ENCODE results near the gene MPP2.
"Not testable (repeated sequence)": the region's sequence is repeated elsewhere in the genome, so short reads cannot be mapped to it uniquely, and the experiment has no call there.

The MPP2 gene

DNA sequence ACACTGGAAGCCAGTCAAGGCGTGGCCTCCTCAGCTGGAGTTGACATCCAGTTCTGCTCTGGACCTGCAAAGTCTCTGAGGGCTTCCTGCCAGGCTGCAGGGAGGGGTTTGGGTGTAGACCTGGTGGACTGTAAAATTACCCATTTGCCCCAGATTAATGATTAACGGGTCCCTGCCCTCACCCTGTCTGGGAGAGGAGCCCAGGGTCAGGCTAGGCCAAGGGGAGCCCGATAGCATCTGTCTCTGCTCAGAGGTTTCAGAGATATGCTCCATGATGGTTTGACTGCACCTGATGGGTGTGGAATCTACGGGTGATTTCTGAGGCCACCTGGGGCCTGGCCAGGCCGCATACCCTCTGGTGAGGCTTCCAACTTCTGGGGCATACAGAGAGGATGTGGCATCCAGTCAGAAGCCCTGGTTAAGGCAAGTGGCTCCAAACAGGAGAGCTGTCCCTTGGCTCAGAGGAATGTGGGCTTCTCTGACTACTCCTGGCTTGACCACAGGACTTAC is 23.8 kb upstream of the MPP2 start:
- no peak for DNase-seq (ENCODE audit: low read depth in 2 of 2)

GRCh38 chr17:43928609-43929008 is 21.3 kb upstream of the MPP2 start:
- DNase-seq (ENCODE audit: low read depth in 2 of 2): no peak

DNA sequence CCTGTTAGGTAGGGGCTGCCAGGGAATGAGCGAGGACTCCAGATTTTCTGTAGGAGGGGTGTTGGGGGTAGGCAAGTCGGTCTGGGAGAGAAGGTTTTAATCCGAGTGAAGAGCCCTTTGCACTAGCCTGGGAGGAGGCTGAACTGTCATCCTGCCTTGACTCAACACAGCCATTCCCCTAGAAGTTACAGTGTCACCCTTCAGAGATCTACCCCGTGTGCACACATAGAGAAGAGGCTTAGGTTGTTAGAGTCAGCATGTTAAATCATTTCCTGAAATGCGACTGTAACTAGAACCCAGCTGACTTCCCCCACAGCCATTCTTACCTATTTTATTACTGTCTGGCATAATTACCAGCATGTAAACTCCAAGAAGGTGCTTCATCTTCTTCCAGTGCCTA is 20.6 kb upstream of the MPP2 start:
- not testable (repeated sequence) for DNase-seq (ENCODE audit: low read depth in 2 of 2)

- DNase-seq (ENCODE audit: low read depth in 2 of 2): no peak
Measured at GRCh38 chr17:43927060-43927864, 19.9 kb upstream of the MPP2 start.

- no peak for DNase-seq (ENCODE audit: low read depth in 2 of 2)
Measured at GRCh38 chr17:43924558-43924957, 17.2 kb upstream of the MPP2 start.

DNA sequence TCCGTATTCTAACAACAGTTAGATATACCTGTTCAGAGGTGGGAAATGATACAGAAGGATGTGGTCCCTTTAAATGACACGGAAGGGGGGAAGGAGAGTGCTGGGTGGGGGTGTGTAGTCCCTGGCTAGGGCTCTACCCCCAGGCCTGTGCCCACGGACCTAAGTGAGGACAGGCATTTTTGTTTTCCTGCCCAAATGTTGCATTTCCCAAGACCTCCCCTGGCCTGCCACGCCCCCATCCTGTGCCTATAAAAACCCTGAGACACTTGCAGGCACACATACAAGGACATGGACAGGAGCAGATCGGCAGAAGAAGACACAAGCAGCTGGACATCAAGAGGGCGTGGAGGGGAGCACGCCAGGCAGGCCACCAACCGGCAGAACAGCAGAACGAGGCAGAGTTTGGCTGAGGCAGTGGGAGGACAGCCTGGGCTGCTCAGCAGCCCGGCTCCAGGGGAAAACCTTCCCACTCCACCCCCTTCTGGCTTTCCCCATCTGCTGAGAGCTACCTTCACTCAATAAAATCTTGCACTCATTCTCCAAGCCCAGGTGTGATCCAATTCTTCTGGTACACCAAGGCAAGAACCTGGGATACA is 13.3 kb upstream of the MPP2 start:
- DNase-seq (ENCODE audit: low read depth in 2 of 2): no peak

GRCh38 chr17:43918026-43918389 is 10.7 kb upstream of the MPP2 start:
- no peak for DNase-seq (ENCODE audit: low read depth in 2 of 2)

DNA sequence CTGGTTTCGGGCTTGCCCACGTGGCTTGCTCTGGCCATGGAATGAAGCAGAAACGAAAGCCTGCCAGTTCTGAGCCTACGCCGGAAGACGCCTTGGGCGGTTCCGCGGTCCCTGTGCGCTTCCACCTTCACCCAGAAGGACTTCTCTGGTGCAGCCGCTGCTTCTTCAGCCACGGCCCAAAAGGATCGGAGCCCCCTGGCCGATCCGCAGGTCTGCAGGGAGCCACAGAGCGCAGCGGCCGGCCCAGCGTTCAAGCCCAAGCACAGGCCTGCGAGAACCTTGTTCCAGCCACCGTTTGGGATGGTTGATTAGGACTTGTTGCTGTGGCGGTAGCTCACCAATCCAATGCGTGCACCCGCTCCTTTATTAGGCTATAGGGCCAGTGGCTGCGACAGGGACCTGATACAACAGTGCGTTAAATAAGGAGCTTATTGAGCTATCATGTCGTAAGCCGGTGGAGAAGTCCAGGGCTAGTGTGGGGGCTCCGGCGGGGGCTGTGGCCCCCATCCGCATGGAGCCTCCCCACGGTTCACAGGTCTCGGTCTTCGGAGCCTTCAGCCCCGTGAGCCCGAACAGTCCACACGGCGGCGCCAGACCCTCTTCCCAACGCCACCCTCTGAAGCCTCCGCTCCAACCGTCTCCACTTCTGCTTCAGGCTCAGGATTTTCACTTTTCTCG is 10.2 kb upstream of the MPP2 start:
- peak; percentile 21 to 41 for DNase-seq (ENCODE audit: low read depth in 2 of 2)

DNA sequence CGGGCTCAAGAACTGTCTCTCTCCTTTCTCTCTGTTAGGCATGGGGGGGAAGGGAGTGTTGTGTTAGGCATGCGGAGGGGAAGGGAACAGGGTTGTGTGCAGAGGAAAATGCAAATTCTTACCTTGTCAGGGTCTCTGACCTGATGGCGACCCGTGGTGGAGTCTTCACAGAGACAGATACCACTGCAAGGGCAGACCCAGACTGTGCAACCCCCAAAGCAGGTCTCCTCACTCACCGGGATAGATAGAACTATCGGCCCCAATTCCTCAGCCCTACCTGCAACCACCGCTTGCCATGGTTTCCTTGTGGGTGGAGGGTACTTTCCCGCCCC is 9.6 kb upstream of the MPP2 start:
- no peak for DNase-seq (ENCODE audit: low read depth in 2 of 2)

GRCh38 chr17:43916385-43916784 is 9.0 kb upstream of the MPP2 start:
- no peak for DNase-seq (ENCODE audit: low read depth in 2 of 2)

GRCh38 chr17:43915559-43915958 is 8.2 kb upstream of the MPP2 start:
- no peak for DNase-seq (ENCODE audit: low read depth in 2 of 2)

DNA sequence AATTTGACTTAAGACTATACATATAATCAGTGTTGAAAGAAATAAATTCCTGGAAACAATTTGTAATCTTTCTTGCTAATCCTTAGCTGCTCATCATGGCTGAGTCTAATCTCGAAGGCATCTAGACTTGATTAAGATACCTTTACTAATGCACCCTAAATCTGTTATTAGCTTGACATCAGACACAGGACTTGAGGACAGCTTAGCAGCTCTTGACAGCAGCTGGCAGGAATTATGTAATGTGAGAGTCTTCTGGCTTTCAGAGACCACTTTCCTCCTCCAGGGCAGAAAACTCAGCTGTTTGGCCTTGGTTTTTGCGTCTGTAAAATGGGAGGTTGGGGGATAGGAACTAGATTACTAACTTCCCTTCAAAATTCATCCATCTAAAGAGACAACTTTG is 7.1 kb upstream of the MPP2 start:
- DNase-seq (ENCODE audit: low read depth in 2 of 2): no peak

DNA sequence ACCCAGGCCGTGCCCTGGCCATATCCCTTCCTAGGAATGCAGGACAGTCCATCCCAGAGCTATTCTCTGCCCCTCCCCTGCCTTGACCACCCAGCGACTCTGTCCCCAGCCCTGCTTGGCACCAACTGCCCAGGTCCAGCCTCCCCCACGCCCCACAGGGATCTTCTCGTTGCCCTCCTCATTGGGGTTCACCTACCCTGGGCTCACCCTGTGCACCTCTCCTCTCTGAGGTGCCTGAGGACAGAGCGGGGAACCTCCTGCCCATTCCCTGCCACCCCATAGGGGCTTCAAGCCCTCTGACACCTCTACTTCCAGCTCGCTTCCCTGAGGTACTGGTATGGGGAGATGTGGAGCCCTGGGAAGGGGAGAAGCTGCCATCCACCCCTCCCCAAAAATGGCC is 6.2 kb upstream of the MPP2 start:
- no peak for DNase-seq (ENCODE audit: low read depth in 2 of 2)

DNA sequence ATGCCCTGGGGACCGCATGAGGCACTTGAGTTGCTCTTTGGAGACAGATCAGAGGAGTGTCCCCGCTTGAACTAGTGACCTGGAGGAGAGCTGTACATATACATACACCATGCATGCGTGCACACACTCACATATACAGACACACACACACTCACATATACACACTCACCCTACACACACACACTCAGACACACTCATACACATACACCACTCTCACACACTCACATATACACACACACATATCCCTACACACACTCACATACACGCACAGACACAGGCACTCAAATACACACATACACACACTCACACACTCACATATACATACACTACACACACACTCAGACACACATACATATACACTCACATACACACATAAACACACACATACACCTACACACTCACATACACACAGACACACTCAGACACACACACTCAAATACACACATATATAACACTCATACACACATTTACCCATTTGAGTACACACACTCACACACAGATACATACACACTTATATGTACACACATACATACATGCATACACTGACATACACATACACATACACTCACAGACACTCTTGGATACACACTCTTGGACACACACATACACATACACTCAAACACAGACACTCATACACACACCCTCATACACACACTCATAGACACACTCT is 5.4 kb upstream of the MPP2 start:
- no peak for DNase-seq (ENCODE audit: low read depth in 2 of 2)

- no peak for DNase-seq (ENCODE audit: low read depth in 2 of 2)
Measured at GRCh38 chr17:43911904-43912303, 4.6 kb upstream of the MPP2 start.

- no peak for DNase-seq (ENCODE audit: low read depth in 2 of 2)
Measured at GRCh38 chr17:43909537-43910231, 2.3 kb upstream of the MPP2 start.

DNA sequence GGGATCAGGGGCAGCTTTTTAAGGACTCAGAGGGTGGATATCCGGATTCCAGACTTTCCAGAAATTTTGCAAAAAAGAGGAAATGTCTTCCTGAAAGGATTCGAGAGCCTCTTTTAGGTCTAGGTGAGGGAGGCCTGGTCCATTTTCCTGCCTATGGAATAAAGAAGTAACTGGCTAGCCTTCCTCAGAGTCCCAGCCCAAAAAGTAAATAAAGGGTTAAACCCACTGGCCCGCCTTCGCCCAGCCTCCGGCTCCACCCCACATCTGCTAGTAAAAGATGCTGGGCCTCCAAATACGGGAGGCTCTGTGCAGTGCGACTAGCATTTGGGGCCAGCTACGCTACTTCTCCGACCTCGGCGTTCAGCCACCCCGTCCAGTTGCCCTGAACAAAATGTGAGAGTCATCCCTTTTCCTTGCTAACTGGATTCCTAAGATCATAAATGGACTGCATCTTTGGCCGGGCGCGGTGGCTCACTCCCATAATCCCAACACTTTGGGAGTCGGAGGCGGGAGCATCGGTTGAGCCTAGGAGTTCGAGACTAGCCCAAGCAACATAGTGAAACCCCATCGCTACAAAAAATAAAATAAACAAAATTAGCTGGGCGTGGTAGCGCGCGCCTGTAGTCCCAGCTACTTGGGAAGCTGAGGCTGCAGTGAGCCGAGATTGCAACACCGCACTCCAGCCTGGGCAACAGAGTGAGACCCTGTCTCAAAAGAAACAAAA is 824 bp upstream of the MPP2 start:
- peak; percentile 29 to 31 for DNase-seq (ENCODE audit: low read depth in 2 of 2)

GRCh38 chr17:43906951-43907424 is 348 bp downstream of the MPP2 start:
- DNase-seq (ENCODE audit: low read depth in 2 of 2): no peak

DNA sequence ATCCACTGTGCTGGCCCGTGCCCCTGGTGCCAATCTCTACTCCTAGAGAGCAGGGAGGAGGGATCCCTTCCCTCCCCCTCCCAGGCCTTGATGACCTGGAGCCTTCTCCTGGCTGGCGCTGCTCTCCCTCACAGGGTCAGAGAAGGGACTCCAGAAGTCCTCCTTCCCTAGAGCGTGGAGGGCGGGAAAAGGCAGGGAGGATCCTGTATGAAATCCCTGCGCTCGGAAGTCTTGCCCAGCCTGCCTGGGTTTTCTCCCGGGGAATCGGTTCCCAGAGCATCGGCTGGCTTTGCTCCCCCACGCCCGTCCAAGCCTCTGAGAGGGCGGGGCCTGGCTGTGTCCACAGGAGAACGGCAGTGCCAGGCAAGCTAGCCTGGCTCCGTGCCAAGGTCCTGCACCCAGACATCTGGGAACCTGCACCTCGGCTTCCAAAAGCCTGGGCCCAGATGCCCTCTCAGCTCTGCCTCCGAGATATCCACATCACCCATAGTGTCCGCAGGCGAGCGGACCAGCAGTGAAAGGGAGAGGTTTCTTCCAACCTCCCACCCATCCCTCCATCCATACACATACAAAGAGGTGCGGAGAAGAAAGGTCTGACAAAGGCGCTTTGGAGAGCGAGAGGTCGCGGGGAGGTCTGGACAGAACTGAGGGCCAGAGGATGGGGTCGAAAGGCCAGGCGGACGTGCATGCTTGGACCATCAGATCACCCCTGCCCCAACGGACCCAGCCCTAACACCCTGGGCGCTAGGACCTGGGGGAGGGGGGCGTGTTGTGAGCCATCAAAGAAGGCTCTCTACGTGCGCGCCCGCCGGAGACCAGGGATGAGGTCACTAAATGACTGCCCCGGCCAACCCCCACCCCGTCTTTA is 1.1 kb downstream of the MPP2 start:
- DNase-seq (ENCODE audit: low read depth in 2 of 2): peak in 1 of 2 donors; percentile 8

GRCh38 chr17:43905400-43905984 is 1.8 kb downstream of the MPP2 start:
- no peak for DNase-seq (ENCODE audit: low read depth in 2 of 2)

Data from stimulated activated CD8-positive, alpha-beta memory T cell treated with anti-CD3 and anti-CD28 coated beads, Interleukin-7, amount 100 ng/mL, for 4 hours (primary cell).